Left lung (tissue), 10 donors: Measurements from ENCODE around the gene CRLF2. TPM values are rescaled to one million over a fixed set of nuclear protein-coding genes. Genes with fewer than 3 reads are reported as not detected.
A peak's percentile ranks its signal among the peaks of the same experiment; 100 is the strongest.
"Not testable (repeated sequence)": the region's sequence is repeated elsewhere in the genome, so short reads cannot be mapped to it uniquely, and the experiment has no call there.

ENCODE experiments used
- ATAC-seq: fragments of 200-7000 bp; cut with Tn5 transposase; one replicate; pipeline ENCODE4 v1.9.1; 2020; ENCODE audit warnings: moderate library complexity
- DNase-seq, 4 donors: peaks; one replicate each; pipeline ENCODE4 v3.0.0-alpha.2; 2013 to 2020
- H3K27ac ChIP-seq, 2 donors: fragments of 200-600 bp; sonication (generic) in 1 of 2; one replicate each; pipeline versions ENCODE4 v1.5.0 to v1.8.0; 2020 to 2021
- H3K27me3 ChIP-seq, 2 donors: fragments of 200-600 bp; sonication (generic) in 1 of 2; one replicate each; pipeline versions ENCODE4 v1.5.0 to v1.8.0; 2020 to 2021
- H3K36me3 ChIP-seq, 2 donors: fragments of 200-600 bp; sonication (generic) in 1 of 2; one replicate each; pipeline versions ENCODE4 v1.5.0 to v1.8.0; 2020 to 2021
- H3K4me1 ChIP-seq, 2 donors: fragments of 200-600 bp; one replicate each; pipeline ENCODE4 v1.8.0; 2021
- H3K4me3 ChIP-seq, 2 donors: fragments of 200-600 bp; sonication (generic) in 1 of 2; one replicate each; pipeline versions ENCODE4 v1.5.0 to v1.8.0; 2020 to 2021; ENCODE audit warnings: mild to moderate bottlenecking in 1 of 2
- H3K9me3 ChIP-seq, 2 donors: fragments of 200-600 bp; sonication (generic) in 1 of 2; one replicate each; pipeline versions ENCODE4 v1.5.0 to v1.8.0; 2020 to 2021
- intact Hi-C, 2 donors: fragments of 100-400 bp; cut with DNase I; formaldehyde crosslinking; loops; one replicate each; pipeline versions ENCODE4 v1.11.2 to v1.14.2; 2022
- polyA plus RNA-seq, 6 donors: library from polyadenylated mRNA; unstranded; fragments of 120-200 nt; gene quantifications; one replicate each; pipeline ENCODE4 v1.2.1, GENCODE V29; 2013; ENCODE audit not compliant: insufficient read length in 6 of 6
- total RNA-seq, 2 donors: library from RNA; stranded (reverse); fragmentation: NEBNext Ultra II Directional; extraction: Animal tissue kit (Norgen Biotek cat#: 25700); gene quantifications; one replicate each; pipeline ENCODE4 v1.2.1, GENCODE V29; 2021
- TF ChIP-seq, protein P1 (sequence below), 2 donors: fragments of 200-600 bp; sonication (generic) in 1 of 2; IDR thresholded peaks; one replicate each; pipeline versions ENCODE4 v1.5.0 to v1.8.0; 2021; ENCODE audit warnings: antibody characterized with exemption in 2 of 2
- donor health status: DM: no; HTN: yes; CAD: no.
- donor health status: DM: no; HTN: no; CAD: no.

CRLF2 gene
- total and polyA plus RNA-seq, 8 donors, result 0.08 to 0.58 (median 0.11) TPM; not detected in 3

DNA sequence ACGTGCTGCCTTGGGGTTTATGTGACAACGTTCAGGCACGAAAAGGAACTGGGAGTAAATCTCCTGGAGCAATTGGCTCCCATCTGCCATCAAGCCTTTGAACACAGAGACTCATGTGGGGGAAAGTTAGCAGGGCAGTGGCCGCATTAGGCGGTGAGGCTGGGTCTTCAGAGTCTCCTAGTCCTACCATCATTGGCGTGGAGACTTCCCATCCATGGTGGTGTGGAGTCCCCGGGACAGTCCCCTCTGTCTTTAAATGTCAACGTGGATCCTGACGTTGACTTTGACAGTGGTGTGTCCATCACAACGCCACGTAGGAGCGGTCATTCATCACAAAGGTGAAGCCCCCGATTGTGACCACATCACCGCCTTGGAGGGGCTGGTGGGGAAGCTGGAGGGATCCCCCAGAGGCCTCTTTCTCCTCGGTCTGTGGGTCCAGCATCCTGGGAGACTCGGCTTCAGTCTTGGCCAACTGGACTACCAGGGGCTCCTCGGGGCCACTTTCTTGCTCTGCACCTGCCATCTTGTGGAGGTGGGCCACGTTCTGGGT is 21.8 kb downstream of the CRLF2 start:
- H3K27ac ChIP-seq, result no peak overlapping the region
- no peaks in the 10 kb centered on the region for H3K36me3 ChIP-seq
- TF ChIP-seq, protein P1, sequence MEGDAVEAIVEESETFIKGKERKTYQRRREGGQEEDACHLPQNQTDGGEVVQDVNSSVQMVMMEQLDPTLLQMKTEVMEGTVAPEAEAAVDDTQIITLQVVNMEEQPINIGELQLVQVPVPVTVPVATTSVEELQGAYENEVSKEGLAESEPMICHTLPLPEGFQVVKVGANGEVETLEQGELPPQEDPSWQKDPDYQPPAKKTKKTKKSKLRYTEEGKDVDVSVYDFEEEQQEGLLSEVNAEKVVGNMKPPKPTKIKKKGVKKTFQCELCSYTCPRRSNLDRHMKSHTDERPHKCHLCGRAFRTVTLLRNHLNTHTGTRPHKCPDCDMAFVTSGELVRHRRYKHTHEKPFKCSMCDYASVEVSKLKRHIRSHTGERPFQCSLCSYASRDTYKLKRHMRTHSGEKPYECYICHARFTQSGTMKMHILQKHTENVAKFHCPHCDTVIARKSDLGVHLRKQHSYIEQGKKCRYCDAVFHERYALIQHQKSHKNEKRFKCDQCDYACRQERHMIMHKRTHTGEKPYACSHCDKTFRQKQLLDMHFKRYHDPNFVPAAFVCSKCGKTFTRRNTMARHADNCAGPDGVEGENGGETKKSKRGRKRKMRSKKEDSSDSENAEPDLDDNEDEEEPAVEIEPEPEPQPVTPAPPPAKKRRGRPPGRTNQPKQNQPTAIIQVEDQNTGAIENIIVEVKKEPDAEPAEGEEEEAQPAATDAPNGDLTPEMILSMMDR (IDR thresholded peaks at IDR 0.05), result no peak
- DNase-seq (no peak), ATAC-seq (no peak)
- intact Hi-C loops, result no loop called here
- H3K27me3 ChIP-seq, result no peaks in the 10 kb centered on the region
- H3K9me3 ChIP-seq, result no peaks in the 10 kb centered on the region
- H3K4me1 ChIP-seq, result no peaks in the 10 kb centered on the region
- H3K4me3 ChIP-seq, result no peak overlapping the region

DNA sequence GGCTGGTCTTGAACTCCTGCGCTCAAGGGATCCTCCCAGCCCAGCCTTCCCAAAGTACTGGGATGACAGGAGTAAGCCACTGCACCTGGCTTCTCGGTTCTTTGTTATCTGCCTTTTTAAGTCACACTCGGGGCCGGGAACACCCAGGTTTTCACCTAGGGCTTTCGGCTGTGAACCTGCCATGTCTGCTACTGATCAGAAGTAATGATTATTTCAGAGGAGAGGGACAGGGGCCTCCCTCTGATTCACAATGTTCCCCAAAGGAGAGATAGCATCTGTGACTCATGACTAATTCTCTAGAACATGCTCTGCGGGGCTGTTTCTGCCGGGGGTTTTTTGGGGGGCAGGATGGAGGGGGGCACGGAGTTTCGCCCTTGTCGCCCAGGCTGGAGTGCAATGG is 26.9 kb downstream of the CRLF2 start:
- ATAC-seq, result no peak
- Histone ChIP-seq H3K27ac (no peak overlapping the region), H3K36me3 (no peaks in the 10 kb centered on the region), H3K4me1 (no peaks in the 10 kb centered on the region), H3K27me3 (no peaks in the 10 kb centered on the region), H3K4me3 (no peak overlapping the region), H3K9me3 (no peaks in the 10 kb centered on the region)
- no peak for DNase-seq
- TF ChIP-seq, protein P1 (IDR thresholded peaks at IDR 0.05), result no peak
- intact Hi-C loops, result no loop called here

DNA sequence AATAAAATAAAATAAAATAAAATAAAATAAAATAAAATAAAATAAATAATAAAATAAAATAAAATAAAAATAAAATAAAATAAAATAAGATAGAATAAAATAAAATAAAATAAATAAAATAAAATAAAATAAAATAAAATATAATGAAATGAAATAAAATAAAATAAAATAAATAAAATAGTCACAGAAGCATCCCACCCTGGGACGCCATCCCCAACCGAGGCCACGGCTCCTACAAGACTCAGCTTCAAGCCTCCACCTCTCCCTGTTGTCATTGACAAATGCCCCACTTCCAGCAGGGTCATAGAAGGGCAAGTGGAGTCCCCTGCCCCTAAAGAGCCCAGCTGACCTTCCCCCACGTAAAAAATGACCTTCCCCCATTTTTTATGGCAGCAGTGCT is 30.2 kb downstream of the CRLF2 start:
- intact Hi-C loops, result no loop called here

DNA sequence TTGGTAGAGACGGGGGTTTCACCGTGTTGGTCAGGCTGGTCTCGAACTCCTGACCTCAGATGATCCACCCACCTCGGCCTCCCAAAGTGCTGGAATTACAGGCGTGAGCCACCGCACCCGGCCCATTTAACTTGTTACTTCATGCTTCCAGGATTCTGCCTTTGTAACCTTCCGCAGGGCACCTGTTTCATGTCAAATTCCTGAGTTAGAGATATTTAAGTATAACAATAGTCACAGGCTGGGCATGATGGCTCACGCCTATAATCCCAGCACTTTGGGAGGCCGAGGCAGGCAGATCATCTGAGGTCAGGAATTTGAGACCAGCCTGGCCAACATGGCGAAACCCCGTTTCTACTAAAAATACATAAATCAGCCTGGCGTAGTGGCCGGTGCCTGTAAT is 30.8 kb downstream of the CRLF2 start:
- H3K27ac ChIP-seq, H3K9me3 ChIP-seq, DNase-seq, H3K27me3 ChIP-seq, H3K4me1 ChIP-seq, ATAC-seq, H3K36me3 ChIP-seq, H3K4me3 ChIP-seq, intact Hi-C loops: not testable (repeated sequence)

More for the DNA sequence above, 30.2 kb downstream of the CRLF2 start:
- ATAC-seq, result no peak
- Histone ChIP-seq H3K4me3 (no peak overlapping the region), H3K36me3 (no peaks in the 10 kb centered on the region), H3K27ac (no peak overlapping the region), H3K9me3 (no peaks in the 10 kb centered on the region), H3K27me3 (no peaks in the 10 kb centered on the region), H3K4me1 (no peaks in the 10 kb centered on the region)
- TF ChIP-seq, protein P1 (IDR thresholded peaks at IDR 0.05), result no peak
- DNase-seq, result no peak

DNA sequence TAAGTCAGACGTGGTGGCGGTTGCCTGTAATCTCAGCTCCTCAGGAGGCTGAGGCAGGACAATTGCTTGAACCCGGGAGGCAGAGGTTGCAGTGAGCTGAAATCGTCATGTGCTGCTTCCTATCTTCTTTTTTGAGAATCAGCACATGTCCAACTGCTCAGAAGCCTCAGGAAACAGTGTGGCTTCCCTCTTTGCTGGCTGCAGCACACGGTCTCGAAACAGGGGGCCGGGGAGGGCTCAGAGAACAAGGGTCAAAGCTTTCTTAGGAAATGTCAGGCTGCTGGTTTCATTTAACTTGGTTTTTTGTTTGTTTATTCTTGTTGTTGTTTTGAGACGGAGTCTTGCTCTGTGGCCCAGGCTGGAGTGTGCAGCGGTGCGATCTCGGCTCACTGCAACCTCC is 31.3 kb downstream of the CRLF2 start:
- ATAC-seq (no peak), DNase-seq (no peak)
- TF ChIP-seq, protein P1 (IDR thresholded peaks at IDR 0.05), result no peak
- no peaks in the 10 kb centered on the region for H3K4me1 ChIP-seq
- no peaks in the 10 kb centered on the region for H3K27me3 ChIP-seq
- H3K4me3 ChIP-seq, result no peak overlapping the region
- no peak overlapping the region for H3K27ac ChIP-seq
- H3K36me3 ChIP-seq, result no peaks in the 10 kb centered on the region
- intact Hi-C loops, result no loop called here
- H3K9me3 ChIP-seq, result no peaks in the 10 kb centered on the region

DNA sequence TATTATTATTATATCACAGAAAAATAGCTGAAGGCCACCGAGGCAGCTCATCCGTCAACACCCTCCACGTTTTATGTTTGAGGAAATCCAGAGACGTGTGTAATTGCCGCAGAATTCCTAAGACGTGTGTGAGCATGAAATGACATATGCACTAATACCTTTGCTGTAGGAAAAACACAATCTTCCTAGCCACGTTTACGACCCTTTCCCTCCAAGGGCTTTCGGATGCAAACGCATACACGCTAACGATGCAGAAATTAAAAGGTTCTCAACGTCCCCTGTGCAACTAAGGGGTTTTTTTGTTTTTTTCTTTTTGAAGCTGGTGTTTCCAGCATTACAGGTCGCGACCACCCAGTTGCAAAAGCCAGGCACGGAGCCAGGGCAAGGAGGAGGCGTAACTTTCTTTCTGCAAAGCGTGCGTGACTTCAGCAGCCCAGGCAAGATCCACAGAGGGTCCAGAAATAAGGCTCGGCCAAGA is 33.8 kb downstream of the CRLF2 start:
- intact Hi-C loops, result no loop called here
- Histone ChIP-seq H3K36me3 (no peaks in the 10 kb centered on the region), H3K4me3 (no peak overlapping the region), H3K9me3 (no peaks in the 10 kb centered on the region), H3K27me3 (no peaks in the 10 kb centered on the region), H3K4me1 (no peaks in the 10 kb centered on the region), H3K27ac (no peak overlapping the region)
- DNase-seq (no peak), ATAC-seq (no peak)
- TF ChIP-seq, protein P1 (IDR thresholded peaks at IDR 0.05), result no peak

DNA sequence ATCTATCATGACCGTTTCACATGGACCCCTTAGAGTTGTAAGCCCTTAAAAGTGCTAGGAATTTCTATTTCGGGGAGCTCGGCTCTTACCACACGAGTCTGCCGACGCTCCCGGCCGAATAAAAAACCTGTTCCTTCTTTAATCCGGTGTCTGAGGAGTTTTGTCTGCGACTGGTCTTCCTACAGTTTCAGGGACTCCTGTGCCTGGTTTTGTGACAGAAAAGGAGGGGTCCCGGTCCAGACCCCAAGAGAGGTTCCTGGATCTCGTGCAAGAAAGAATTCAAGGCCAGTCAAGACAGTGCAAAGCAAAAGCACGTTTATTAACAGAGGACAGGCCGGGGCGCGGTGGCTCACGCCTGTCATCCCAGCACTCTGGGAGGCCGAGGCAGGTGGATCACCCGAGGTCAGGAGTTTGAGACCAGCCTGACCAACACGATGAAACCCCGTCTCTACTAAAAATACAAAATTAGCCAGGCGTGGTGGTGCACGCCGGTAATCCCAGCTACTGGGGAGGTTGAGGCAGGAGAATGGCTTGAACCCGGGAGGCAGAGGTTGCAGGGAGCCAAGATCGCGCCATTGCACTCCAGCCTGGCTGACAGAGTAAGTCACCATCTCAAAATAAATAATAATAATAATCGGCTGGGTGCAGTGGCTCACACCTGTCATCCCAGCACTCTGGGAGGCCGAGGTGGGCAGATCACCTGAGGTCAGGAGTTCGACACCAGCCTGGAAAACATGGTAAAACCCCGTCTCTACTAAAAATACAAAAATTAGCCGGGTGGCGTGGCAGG is 35.7 kb downstream of the CRLF2 start:
- intact Hi-C loops, H3K4me3 ChIP-seq, H3K27ac ChIP-seq, H3K9me3 ChIP-seq, H3K27me3 ChIP-seq, H3K36me3 ChIP-seq, ATAC-seq, H3K4me1 ChIP-seq: not testable (repeated sequence)
- DNase-seq, result peak in 1 of 4 donors; percentile 40
